ENCODE results near the gene GRAMD1A. TPM values are rescaled to one million over a fixed set of nuclear protein-coding genes. Genes with fewer than 3 reads are reported as not detected.

Gene GRAMD1A
- total RNA-seq, 1 experiment from 2014 or later = 32.8 TPM

- BruUV-seq (replicated peaks) = no TSS peak
- DNase-seq (no peak), ATAC-seq (no peak)
- H3K79me2 ChIP-seq (ENCODE audit: low read length) = no peaks in the 10 kb centered on the region
- no peaks in the 10 kb centered on the region for H3F3A ChIP-seq (ENCODE audit: low read length, unreplicated experiment)
- H3K27ac ChIP-seq (ENCODE audit: low read length) = no peak overlapping the region
- no peak overlapping the region for H2AFZ ChIP-seq (ENCODE audit: low read length)
- ChIA-PET CTCF (no interaction called here), POLR2A (ENCODE audit: unreplicated experiment) (no interaction called here)
- no peaks in the 10 kb centered on the region for H3K9me3 ChIP-seq (ENCODE audit: low read length)
- intact Hi-C loops (cut with micrococcal nuclease) = no loop called here
- TF ChIP-seq EZH2phosphoT487 (IDR thresholded peaks at IDR 0.05; ENCODE audit: borderline replicate concordance, low read length) (no peak), EZH2 (IDR thresholded peaks at IDR 0.05; ENCODE audit: low read length, unreplicated experiment) (no peak), CTCF (conservative IDR thresholded peaks at IDR 0.05; ENCODE audit: low read depth, low read length) (no peak)
- H3K27me3 ChIP-seq (ENCODE audit: low read length) = no peaks in the 10 kb centered on the region
- H3K9me2 ChIP-seq (replicated peaks; ENCODE audit: low read length) = no peaks in the 10 kb centered on the region
- no peak overlapping the region for H3K4me2 ChIP-seq (ENCODE audit: low read length)
- no peaks in the 10 kb centered on the region for H3K36me3 ChIP-seq (ENCODE audit: low read depth, low read length)
- no peaks in the 10 kb centered on the region for H4K20me1 ChIP-seq (ENCODE audit: low read length)
- no peak overlapping the region for H3K9ac ChIP-seq (ENCODE audit: low read length)
- no peaks in the 10 kb centered on the region for H3K4me1 ChIP-seq (ENCODE audit: insufficient read depth, low read length)
- H3K4me3 ChIP-seq (ENCODE audit: low read length) = no peak overlapping the region
These were observed 16.3 kb upstream of the GRAMD1A start for GRCh38 chr19:34983786-34984185.

- H3K9me2 ChIP-seq (replicated peaks; ENCODE audit: low read length) = no peaks in the 10 kb centered on the region
- H3K4me1 ChIP-seq (ENCODE audit: insufficient read depth, low read length) = no peaks in the 10 kb centered on the region
- H3K4me2 ChIP-seq (ENCODE audit: low read length) = no peak overlapping the region
- no peaks in the 10 kb centered on the region for H4K20me1 ChIP-seq (ENCODE audit: low read length)
- ATAC-seq (no peak), DNase-seq (no peak)
- H3K27me3 ChIP-seq (ENCODE audit: low read length) = no peaks in the 10 kb centered on the region
- TF ChIP-seq EZH2phosphoT487 (IDR thresholded peaks at IDR 0.05; ENCODE audit: borderline replicate concordance, low read length) = no peak
- no peak for TF ChIP-seq EZH2 (IDR thresholded peaks at IDR 0.05; ENCODE audit: low read length, unreplicated experiment)
- no peak for TF ChIP-seq CTCF (conservative IDR thresholded peaks at IDR 0.05; ENCODE audit: low read depth, low read length)
- no peaks in the 10 kb centered on the region for H3K79me2 ChIP-seq (ENCODE audit: low read length)
- no peaks in the 10 kb centered on the region for H3K9me3 ChIP-seq (ENCODE audit: low read length)
- no peaks in the 10 kb centered on the region for H3K36me3 ChIP-seq (ENCODE audit: low read depth, low read length)
- intact Hi-C loops (cut with micrococcal nuclease) = no loop called here
- no peak overlapping the region for H3K9ac ChIP-seq (ENCODE audit: low read length)
- no peak overlapping the region for H2AFZ ChIP-seq (ENCODE audit: low read length)
- H3K27ac ChIP-seq (ENCODE audit: low read length) = no peak overlapping the region
- no TSS peak for BruUV-seq (replicated peaks)
- ChIA-PET CTCF (no interaction called here), POLR2A (ENCODE audit: unreplicated experiment) (no interaction called here)
- H3F3A ChIP-seq (ENCODE audit: low read length, unreplicated experiment) = no peaks in the 10 kb centered on the region
- no peak overlapping the region for H3K4me3 ChIP-seq (ENCODE audit: low read length)
These were observed 15.8 kb upstream of the GRAMD1A start for GRCh38 chr19:34984287-34984686.

GRCh38 chr19:34985249-34986022 is 14.7 kb upstream of the GRAMD1A start:
- H3K9ac ChIP-seq (ENCODE audit: low read length) = no peak overlapping the region
- no peaks in the 10 kb centered on the region for H3F3A ChIP-seq (ENCODE audit: low read length, unreplicated experiment)
- CTCF ChIA-PET = no interaction called here
- H3K4me1 ChIP-seq (ENCODE audit: insufficient read depth, low read length) = no peaks in the 10 kb centered on the region
- H3K36me3 ChIP-seq (ENCODE audit: low read depth, low read length) = no peaks in the 10 kb centered on the region
- intact Hi-C loops (cut with micrococcal nuclease) = no loop called here
- no peaks in the 10 kb centered on the region for H3K79me2 ChIP-seq (ENCODE audit: low read length)
- no peaks in the 10 kb centered on the region for H3K9me2 ChIP-seq (replicated peaks; ENCODE audit: low read length)
- no peaks in the 10 kb centered on the region for H3K9me3 ChIP-seq (ENCODE audit: low read length)
- no peak for DNase-seq
- ATAC-seq = no peak; the same call in 1 of the 2 replicates
- H3K4me3 ChIP-seq (ENCODE audit: low read length) = no peak overlapping the region
- H2AFZ ChIP-seq (ENCODE audit: low read length) = no peak overlapping the region
- POLR2A ChIA-PET (ENCODE audit: unreplicated experiment) = no interaction called here
- H4K20me1 ChIP-seq (ENCODE audit: low read length) = no peaks in the 10 kb centered on the region
- no peak for TF ChIP-seq EZH2 (IDR thresholded peaks at IDR 0.05; ENCODE audit: low read length, unreplicated experiment)
- TF ChIP-seq EZH2phosphoT487 (IDR thresholded peaks at IDR 0.05; ENCODE audit: borderline replicate concordance, low read length) = no peak
- TF ChIP-seq CTCF (conservative IDR thresholded peaks at IDR 0.05; ENCODE audit: low read depth, low read length) = no peak
- H3K27ac ChIP-seq (ENCODE audit: low read length) = no peak overlapping the region
- no peaks in the 10 kb centered on the region for H3K27me3 ChIP-seq (ENCODE audit: low read length)
- H3K4me2 ChIP-seq (ENCODE audit: low read length) = no peak overlapping the region
- no TSS peak for BruUV-seq (replicated peaks)
